IMR-90 (cell line): ENCODE results near the gene NLRX1. TPM values are rescaled to one million over a fixed set of nuclear protein-coding genes. Genes with fewer than 3 reads are reported as not detected.

Experiments
- ATAC-seq: fragments of 200-7000 bp; cut with Tn5 transposase; 2 replicates; pipeline ENCODE4 v1.9.1; 2020; ENCODE audit warnings: low read depth, mild to moderate bottlenecking, moderate library complexity
- BruUV-seq: library from RNA; stranded (reverse); fragments of 400-500 nt; replicated peaks from 2 replicates; lab custom pipeline; 2021; lab: Mats Ljungman, UMichigan
- CTCF ChIA-PET: fragments of 300-600 bp; formaldehyde crosslinking; extraction: SDS; loops from one replicate; lab custom pipeline; 2021; ENCODE audit warnings: antibody characterized with exemption; lab: Yijun Ruan, JAX
- POLR2A ChIA-PET: fragments of 300-600 bp; sonication (Branson Sonifier 250); formaldehyde crosslinking; loops from one replicate; lab custom pipeline; 2022; ENCODE audit warnings: antibody characterized with exemption; ENCODE audit not compliant: unreplicated experiment; lab: Charles Lee
- DNase-seq: peaks from one replicate; pipeline ENCODE4 v3.0.0; 2013
- H2AFZ ChIP-seq: replicated peaks from 2 replicates; pipeline ENCODE3; 2013; ENCODE audit warnings: low read length, mild to moderate bottlenecking; ENCODE audit not compliant: poor library complexity
- H2AK5ac ChIP-seq: 2 replicates; pipeline ENCODE4 v1.6.1; 2013; ENCODE audit warnings: low read depth, low read length, inconsistent platforms
- H2AK9ac ChIP-seq: replicated peaks from 2 replicates; pipeline ENCODE3; 2013; ENCODE audit warnings: mild to moderate bottlenecking, low read depth, low read length, moderate library complexity; ENCODE audit not compliant: poor library complexity
- H2BK120ac ChIP-seq: 2 replicates; pipeline ENCODE4 v1.6.1; 2013; ENCODE audit warnings: low read depth, low read length, inconsistent platforms
- H2BK15ac ChIP-seq: 3 replicates; pipeline ENCODE4 v1.6.1; 2013; ENCODE audit warnings: low read depth, low read length, inconsistent platforms
- H2BK20ac ChIP-seq: 2 replicates; pipeline ENCODE4 v1.6.1; 2013; ENCODE audit warnings: low read depth, mild to moderate bottlenecking, inconsistent platforms, low read length, moderate library complexity
- H2BK5ac ChIP-seq: 2 replicates; pipeline ENCODE4 v1.6.1; 2013; ENCODE audit warnings: mild to moderate bottlenecking, low read depth, low read length, inconsistent platforms; ENCODE audit not compliant: poor library complexity, severe bottlenecking
- H3K14ac ChIP-seq: replicated peaks from 2 replicates; pipeline ENCODE4 v1.6.1; 2013; ENCODE audit warnings: low read depth, low read length, inconsistent platforms
- H3K18ac ChIP-seq: 2 replicates; pipeline ENCODE4 v1.6.1; 2013; ENCODE audit warnings: low read depth, low read length, control low read depth
- H3K23ac ChIP-seq: 2 replicates; pipeline ENCODE4 v1.6.1; 2013; ENCODE audit warnings: low read depth, low read length, inconsistent platforms
- H3K27ac ChIP-seq: 2 replicates; pipeline ENCODE4 v1.5.1; 2013; ENCODE audit warnings: mild to moderate bottlenecking, control low read depth, low read length; ENCODE audit not compliant: insufficient read depth
- H3K27me3 ChIP-seq: 2 replicates; pipeline ENCODE4 v1.6.1; 2013; ENCODE audit warnings: low read length; ENCODE audit not compliant: control insufficient read depth, insufficient read depth
- H3K36me3 ChIP-seq: 2 replicates; pipeline ENCODE4 v1.6.1; 2013; ENCODE audit warnings: low read length, mixed read lengths; ENCODE audit not compliant: control insufficient read depth, insufficient read depth
- H3K4ac ChIP-seq: 2 replicates; pipeline ENCODE4 v1.6.1; 2013; ENCODE audit warnings: low read depth, low read length, inconsistent platforms
- H3K4me1 ChIP-seq: 2 replicates; pipeline ENCODE4 v1.6.1; 2013; ENCODE audit warnings: low read length, mixed read lengths; ENCODE audit not compliant: control insufficient read depth, insufficient read depth
- H3K4me2 ChIP-seq: 2 replicates; pipeline ENCODE4 v1.6.1; 2013; ENCODE audit warnings: low read depth, mild to moderate bottlenecking, control low read depth, low read length, moderate library complexity
- H3K4me3 ChIP-seq: 2 replicates; pipeline ENCODE4 v1.5.1; 2013; ENCODE audit warnings: low read depth, mild to moderate bottlenecking, control low read depth, low read length, moderate library complexity; ENCODE audit not compliant: insufficient read depth
- H3K56ac ChIP-seq: 2 replicates; pipeline ENCODE4 v1.6.1; 2013; ENCODE audit warnings: low read length, inconsistent platforms; ENCODE audit not compliant: insufficient read depth; ENCODE audit errors: extremely low read depth
- H3K79me1 ChIP-seq, 2 experiments: 2 replicates each; pipeline ENCODE4 v1.6.1; 2013; ENCODE audit warnings: low read length in 2 of 2, inconsistent platforms in 1 of 2, low read depth in 1 of 2
- H3K9ac ChIP-seq: 2 replicates; pipeline ENCODE4 v1.6.1; 2013; ENCODE audit warnings: low read depth, low read length, control low read depth
- H3K9me1 ChIP-seq: 2 replicates; pipeline ENCODE4 v1.6.1; 2013; ENCODE audit warnings: low read length, inconsistent platforms; ENCODE audit not compliant: insufficient read depth
- H3K9me3 ChIP-seq: 2 replicates; pipeline ENCODE4 v1.6.1; 2013; ENCODE audit warnings: low read length; ENCODE audit not compliant: control insufficient read depth, insufficient read depth
- H4K20me1 ChIP-seq: 2 replicates; pipeline ENCODE4 v1.6.1; 2013; ENCODE audit warnings: low read length, inconsistent platforms; ENCODE audit not compliant: insufficient read depth
- H4K5ac ChIP-seq: 2 replicates; pipeline ENCODE4 v1.6.1; 2013; ENCODE audit warnings: mild to moderate bottlenecking, low read depth, low read length, control low read depth
- H4K8ac ChIP-seq, 2 experiments: 2 replicates each; pipeline ENCODE4 v1.6.1; 2013; ENCODE audit warnings: low read depth in 2 of 2, low read length in 2 of 2, control low read depth in 1 of 2, inconsistent platforms in 1 of 2
- H4K91ac ChIP-seq: 2 replicates; pipeline ENCODE4 v1.6.1; 2013; ENCODE audit warnings: low read depth, low read length, inconsistent platforms; ENCODE audit not compliant: insufficient read depth
- BHLHE40 ChIP-seq: fragments of 150-350 bp; IDR thresholded peaks from 2 replicates; pipeline ENCODE4 v1.6.1; 2016; ENCODE audit warnings: mild to moderate bottlenecking, low read depth, low read length
- CEBPB ChIP-seq: IDR thresholded peaks from 2 replicates; pipeline ENCODE4 v1.6.1; 2012; ENCODE audit warnings: low read depth, low read length, improper control_type of control experiment
- FOS ChIP-seq: fragments of 150-350 bp; IDR thresholded peaks from 2 replicates; pipeline ENCODE4 v1.6.1; 2016; ENCODE audit warnings: low read depth, low read length
- MAFK ChIP-seq: IDR thresholded peaks from 2 replicates; pipeline ENCODE4 v1.6.1; 2012; ENCODE audit warnings: low read depth, low read length, improper control_type of control experiment
- MAZ ChIP-seq: IDR thresholded peaks from 2 replicates; pipeline ENCODE4 v1.6.1; 2012; ENCODE audit warnings: low read depth, mild to moderate bottlenecking, low read length, improper control_type of control experiment, moderate library complexity, borderline replicate concordance
- MXI1 ChIP-seq: IDR thresholded peaks from 2 replicates; pipeline ENCODE4 v1.6.1; 2012; ENCODE audit warnings: low read depth, mild to moderate bottlenecking, low read length, moderate library complexity, borderline replicate concordance
- NFE2L2 ChIP-seq: fragments of 150-350 bp; IDR thresholded peaks from 2 replicates; pipeline ENCODE4 v1.6.1; 2016; ENCODE audit warnings: low read depth, mild to moderate bottlenecking, low read length
- RCOR1 ChIP-seq: IDR thresholded peaks from 2 replicates; pipeline ENCODE4 v1.6.1; 2012; ENCODE audit warnings: mild to moderate bottlenecking, low read length, improper control_type of control experiment; ENCODE audit not compliant: insufficient replicate concordance
- RFX5 ChIP-seq: IDR thresholded peaks from 2 replicates; pipeline ENCODE4 v1.8.0; 2012; ENCODE audit warnings: low read depth, mild to moderate bottlenecking, low read length, moderate library complexity
- SMC3 ChIP-seq: fragments of 150-350 bp; IDR thresholded peaks from 2 replicates; pipeline ENCODE4 v1.6.1; 2016; ENCODE audit warnings: low read depth, mild to moderate bottlenecking, antibody characterized with exemption, low read length, moderate library complexity
- WGBS, 2 experiments: methylation state at CpG; one replicate each; pipeline versions ENCODE4 v1.1.5 to v1.1.7; 2013; ENCODE audit warnings: missing lambda C conversion rate in 2 of 2; ENCODE audit not compliant: insufficient read length in 1 of 2; ENCODE audit errors: extremely low coverage in 2 of 2; 5-methylcytosine and 5-hydroxymethylcytosine counted together
- dilution Hi-C: fragments of 300-500 bp; cut with HindIII; formaldehyde crosslinking; loops from one replicate; pipeline ENCODE4 v1.14.3; 2018; ENCODE audit warnings: low sequenced_read_pairs; ENCODE audit not compliant: unreplicated experiment
- in situ Hi-C: fragments of 300-500 bp; cut with MboI; formaldehyde crosslinking; loops from 3 replicates; pipeline ENCODE4 v1.14.3; 2019; ENCODE audit warnings: low sequenced_read_pairs, inconsistent platforms, mixed read lengths
- intact Hi-C: fragments of 100-400 bp; cut with micrococcal nuclease; formaldehyde crosslinking; loops from 2 replicates; pipeline ENCODE4 v1.10.0; 2022
- polyA plus RNA-seq, 3 experiments: library from polyadenylated mRNA; depleted of rRNA; stranded (reverse); fragments of >200 nt; gene quantifications; 2 replicates each; pipeline ENCODE4 v1.2.3, GENCODE V29; 2012; ENCODE audit warnings: low replicate concordance in 1 of 3
- total RNA-seq: library from RNA; depleted of rRNA; stranded (reverse); fragments of >200 nt; gene quantifications from 2 replicates; pipeline ENCODE4 v1.2.3, GENCODE V29; 2012
- TF ChIP-seq, protein P1 (sequence below): fragments of 150-350 bp; IDR thresholded peaks from 2 replicates; pipeline ENCODE4 v1.6.1; 2016; ENCODE audit warnings: low read depth, mild to moderate bottlenecking, low read length, moderate library complexity, borderline replicate concordance
- TF ChIP-seq, protein P2 (sequence below): fragments of 150-350 bp; IDR thresholded peaks from 2 replicates; pipeline ENCODE4 v1.6.1; 2017; ENCODE audit warnings: mild to moderate bottlenecking, antibody characterized with exemption, low read length, low read depth
- TF ChIP-seq, protein P3 (sequence below): conservative IDR thresholded peaks from 2 replicates; pipeline ENCODE4 v1.5.1; 2012; ENCODE audit warnings: mild to moderate bottlenecking, low read depth, low read length, improper control_type of control experiment

NLRX1 gene
- total and polyA plus RNA-seq, 2 of the 4 experiments (the other 2 are of a cell fraction) = 3.0 to 4.9 TPM

DNA sequence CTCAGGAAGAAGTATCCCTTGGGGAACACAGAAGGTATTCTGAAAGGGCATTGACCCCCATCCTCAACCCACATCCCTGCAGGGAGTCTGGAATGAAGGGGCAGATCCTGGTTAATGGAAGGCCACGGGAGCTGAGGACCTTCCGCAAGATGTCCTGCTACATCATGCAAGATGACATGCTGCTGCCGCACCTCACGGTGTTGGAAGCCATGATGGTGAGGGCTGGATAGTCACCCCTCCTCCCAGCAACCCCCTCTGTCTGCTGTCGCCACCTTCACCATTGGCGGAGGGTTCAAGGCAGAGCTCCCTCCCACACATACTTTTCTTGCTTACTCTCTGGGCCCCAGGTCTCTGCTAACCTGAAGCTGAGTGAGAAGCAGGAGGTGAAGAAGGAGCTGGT is 14.3 kb upstream of the NLRX1 start:
- Histone ChIP-seq H2AFZ (no peak overlapping the region), H3K27me3 (peaks cover 47% of the 10 kb centered on the region), H2AK9ac (no peak overlapping the region), H2BK20ac (no peak overlapping the region), H2BK5ac (no peak overlapping the region), H3K14ac (no peak overlapping the region), H4K5ac (no peak overlapping the region), H2BK15ac (no peak overlapping the region), H3K4ac (no peak overlapping the region), H3K79me1 (no peaks in the 10 kb centered on the region), H3K4me3 (no peak overlapping the region), H2AK5ac (no peak overlapping the region), H3K23ac (no peak overlapping the region), H2BK120ac (no peak overlapping the region), H3K18ac (no peak overlapping the region), H3K9me3 (no peaks in the 10 kb centered on the region), H3K4me1 (no peaks in the 10 kb centered on the region), H3K36me3 (no peaks in the 10 kb centered on the region), H3K9me1 (no peaks in the 10 kb centered on the region), H4K8ac (no peak overlapping the region), H3K9ac (no peak overlapping the region), H4K20me1 (no peaks in the 10 kb centered on the region), H3K56ac (no peak overlapping the region), H3K4me2 (no peak overlapping the region), H3K27ac (no peak overlapping the region), H4K91ac (no peak overlapping the region)
- no peak for DNase-seq
- dilution Hi-C loops (no loop called here), intact Hi-C loops (no loop called here), in situ Hi-C loops (no loop called here)
- CTCF ChIA-PET = no interaction called here
- no TSS peak for BruUV-seq
- ATAC-seq = no peak
- POLR2A ChIA-PET = no interaction called here
- no peak for TF ChIP-seq NFE2L2
- TF ChIP-seq SMC3 = no peak
- TF ChIP-seq, protein P1, sequence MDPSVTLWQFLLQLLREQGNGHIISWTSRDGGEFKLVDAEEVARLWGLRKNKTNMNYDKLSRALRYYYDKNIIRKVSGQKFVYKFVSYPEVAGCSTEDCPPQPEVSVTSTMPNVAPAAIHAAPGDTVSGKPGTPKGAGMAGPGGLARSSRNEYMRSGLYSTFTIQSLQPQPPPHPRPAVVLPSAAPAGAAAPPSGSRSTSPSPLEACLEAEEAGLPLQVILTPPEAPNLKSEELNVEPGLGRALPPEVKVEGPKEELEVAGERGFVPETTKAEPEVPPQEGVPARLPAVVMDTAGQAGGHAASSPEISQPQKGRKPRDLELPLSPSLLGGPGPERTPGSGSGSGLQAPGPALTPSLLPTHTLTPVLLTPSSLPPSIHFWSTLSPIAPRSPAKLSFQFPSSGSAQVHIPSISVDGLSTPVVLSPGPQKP = no peak
- TF ChIP-seq, protein P2, sequence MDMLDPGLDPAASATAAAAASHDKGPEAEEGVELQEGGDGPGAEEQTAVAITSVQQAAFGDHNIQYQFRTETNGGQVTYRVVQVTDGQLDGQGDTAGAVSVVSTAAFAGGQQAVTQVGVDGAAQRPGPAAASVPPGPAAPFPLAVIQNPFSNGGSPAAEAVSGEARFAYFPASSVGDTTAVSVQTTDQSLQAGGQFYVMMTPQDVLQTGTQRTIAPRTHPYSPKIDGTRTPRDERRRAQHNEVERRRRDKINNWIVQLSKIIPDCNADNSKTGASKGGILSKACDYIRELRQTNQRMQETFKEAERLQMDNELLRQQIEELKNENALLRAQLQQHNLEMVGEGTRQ = no peak
- TF ChIP-seq, protein P3, sequence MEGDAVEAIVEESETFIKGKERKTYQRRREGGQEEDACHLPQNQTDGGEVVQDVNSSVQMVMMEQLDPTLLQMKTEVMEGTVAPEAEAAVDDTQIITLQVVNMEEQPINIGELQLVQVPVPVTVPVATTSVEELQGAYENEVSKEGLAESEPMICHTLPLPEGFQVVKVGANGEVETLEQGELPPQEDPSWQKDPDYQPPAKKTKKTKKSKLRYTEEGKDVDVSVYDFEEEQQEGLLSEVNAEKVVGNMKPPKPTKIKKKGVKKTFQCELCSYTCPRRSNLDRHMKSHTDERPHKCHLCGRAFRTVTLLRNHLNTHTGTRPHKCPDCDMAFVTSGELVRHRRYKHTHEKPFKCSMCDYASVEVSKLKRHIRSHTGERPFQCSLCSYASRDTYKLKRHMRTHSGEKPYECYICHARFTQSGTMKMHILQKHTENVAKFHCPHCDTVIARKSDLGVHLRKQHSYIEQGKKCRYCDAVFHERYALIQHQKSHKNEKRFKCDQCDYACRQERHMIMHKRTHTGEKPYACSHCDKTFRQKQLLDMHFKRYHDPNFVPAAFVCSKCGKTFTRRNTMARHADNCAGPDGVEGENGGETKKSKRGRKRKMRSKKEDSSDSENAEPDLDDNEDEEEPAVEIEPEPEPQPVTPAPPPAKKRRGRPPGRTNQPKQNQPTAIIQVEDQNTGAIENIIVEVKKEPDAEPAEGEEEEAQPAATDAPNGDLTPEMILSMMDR = no peak
- TF ChIP-seq CEBPB = no peak
- no peak for TF ChIP-seq RFX5
- TF ChIP-seq FOS = no peak
- no peak for TF ChIP-seq MXI1
- TF ChIP-seq MAZ = no peak
- TF ChIP-seq MAFK = no peak
- no peak for TF ChIP-seq BHLHE40
- TF ChIP-seq RCOR1 = no peak
- no CpG with 5 or more reads among the region's 6 CpGs for WGBS, 2 experiments
